ENCODE data around the gene PIMREG. TPM values are rescaled to one million over a fixed set of nuclear protein-coding genes. Genes with fewer than 3 reads are reported as not detected.

The PIMREG gene
- total RNA-seq, 2 experiments from 2014 or later = 3.7 to 4.6 TPM

DNA sequence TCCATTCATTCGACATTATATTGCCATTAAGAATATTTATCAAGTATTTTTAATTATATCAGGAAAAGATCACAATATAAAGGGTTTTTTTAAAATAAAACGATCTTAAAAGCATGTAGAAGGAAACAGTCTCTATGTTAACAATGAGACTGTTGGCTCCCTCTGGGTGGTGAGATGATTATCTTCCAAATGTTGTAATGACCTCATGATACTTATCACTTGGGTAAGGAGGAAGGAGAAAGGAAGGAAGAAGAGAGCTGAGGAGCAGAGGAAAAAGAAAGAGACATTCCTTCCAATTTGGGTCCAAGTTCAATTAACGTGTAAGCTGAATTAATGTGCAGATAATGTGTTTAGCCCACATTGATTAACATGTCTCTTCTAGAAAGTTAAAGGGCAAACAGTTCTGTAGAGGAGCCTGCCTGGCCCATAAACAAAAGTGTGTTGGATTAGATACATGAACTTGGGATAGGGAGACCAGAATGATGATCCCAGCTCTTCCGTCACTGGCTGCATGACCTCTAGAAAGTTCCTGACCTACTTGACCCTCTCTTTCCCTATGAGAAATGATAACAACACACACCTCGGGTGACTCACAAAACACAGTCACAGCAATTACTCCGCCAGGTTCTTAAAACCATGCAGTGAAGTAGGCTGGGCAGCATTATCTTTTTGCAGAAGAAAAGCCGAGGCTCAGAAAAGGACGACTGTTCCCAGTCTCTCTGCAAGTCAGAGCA is 32.0 kb downstream of the PIMREG start:
- intact Hi-C loops (cut with micrococcal nuclease) = loop anchor here (10.0 kb wide), 1 partner anchor 169 kb away; the partner anchor contains the start of genes KIAA0753 and TXNDC17
- Mint-ChIP-seq H3K27me3 (no peaks in the 10 kb centered on the region), H3K4me1 (ENCODE audit: low read depth) (no peaks in the 10 kb centered on the region), H3K36me3 (ENCODE audit: low read depth) (no peaks in the 10 kb centered on the region), H3K27ac (no peak overlapping the region), H3K4me3 (no peak overlapping the region), H3K9me3 (no peaks in the 10 kb centered on the region)
- TF ChIP-seq, protein P1, sequence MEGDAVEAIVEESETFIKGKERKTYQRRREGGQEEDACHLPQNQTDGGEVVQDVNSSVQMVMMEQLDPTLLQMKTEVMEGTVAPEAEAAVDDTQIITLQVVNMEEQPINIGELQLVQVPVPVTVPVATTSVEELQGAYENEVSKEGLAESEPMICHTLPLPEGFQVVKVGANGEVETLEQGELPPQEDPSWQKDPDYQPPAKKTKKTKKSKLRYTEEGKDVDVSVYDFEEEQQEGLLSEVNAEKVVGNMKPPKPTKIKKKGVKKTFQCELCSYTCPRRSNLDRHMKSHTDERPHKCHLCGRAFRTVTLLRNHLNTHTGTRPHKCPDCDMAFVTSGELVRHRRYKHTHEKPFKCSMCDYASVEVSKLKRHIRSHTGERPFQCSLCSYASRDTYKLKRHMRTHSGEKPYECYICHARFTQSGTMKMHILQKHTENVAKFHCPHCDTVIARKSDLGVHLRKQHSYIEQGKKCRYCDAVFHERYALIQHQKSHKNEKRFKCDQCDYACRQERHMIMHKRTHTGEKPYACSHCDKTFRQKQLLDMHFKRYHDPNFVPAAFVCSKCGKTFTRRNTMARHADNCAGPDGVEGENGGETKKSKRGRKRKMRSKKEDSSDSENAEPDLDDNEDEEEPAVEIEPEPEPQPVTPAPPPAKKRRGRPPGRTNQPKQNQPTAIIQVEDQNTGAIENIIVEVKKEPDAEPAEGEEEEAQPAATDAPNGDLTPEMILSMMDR (IDR thresholded peaks at IDR 0.05) = no peak
- CTCF ChIA-PET = interaction anchor here (1.4 kb wide), 1 partner anchor 40 kb away, joined by 4 read pairs; no protein-coding TSS in a partner anchor
- POLR2A ChIA-PET = no interaction called here
- no peak for ATAC-seq
- no peak for DNase-seq

DNA sequence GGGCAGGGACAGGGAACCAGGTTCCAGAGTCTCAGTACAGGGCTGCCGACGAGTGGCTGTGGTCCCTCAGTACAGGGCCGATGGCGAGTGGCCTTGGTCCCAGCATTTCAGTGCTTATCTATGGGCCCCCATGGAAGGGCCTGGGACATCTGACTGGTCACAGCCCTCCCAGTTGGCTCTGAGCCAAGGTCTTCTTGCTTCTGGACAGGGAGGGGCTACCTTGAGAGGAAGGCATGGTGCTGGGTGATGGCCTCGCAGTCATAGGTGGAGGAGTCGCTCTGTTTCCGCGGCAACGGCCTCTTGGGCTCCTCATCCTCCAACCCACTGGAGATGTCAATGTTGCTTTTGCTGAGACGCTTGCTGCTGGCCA is 32.5 kb downstream of the PIMREG start:
- H3K9me3 Mint-ChIP-seq = no peaks in the 10 kb centered on the region
- DNase-seq (no peak), ATAC-seq (no peak)
- ChIA-PET POLR2A (no interaction called here), CTCF (no interaction called here)
- H3K4me1 Mint-ChIP-seq (ENCODE audit: low read depth) = no peaks in the 10 kb centered on the region
- H3K27ac Mint-ChIP-seq = no peak overlapping the region
- H3K4me3 Mint-ChIP-seq = no peak overlapping the region
- no peaks in the 10 kb centered on the region for H3K36me3 Mint-ChIP-seq (ENCODE audit: low read depth)
- TF ChIP-seq, protein P1 (IDR thresholded peaks at IDR 0.05) = no peak
- intact Hi-C loops (cut with micrococcal nuclease) = loop anchor here (10.0 kb wide), 1 partner anchor 168 kb away; the partner anchor contains the start of genes KIAA0753 and TXNDC17
- H3K27me3 Mint-ChIP-seq = no peaks in the 10 kb centered on the region

DNA sequence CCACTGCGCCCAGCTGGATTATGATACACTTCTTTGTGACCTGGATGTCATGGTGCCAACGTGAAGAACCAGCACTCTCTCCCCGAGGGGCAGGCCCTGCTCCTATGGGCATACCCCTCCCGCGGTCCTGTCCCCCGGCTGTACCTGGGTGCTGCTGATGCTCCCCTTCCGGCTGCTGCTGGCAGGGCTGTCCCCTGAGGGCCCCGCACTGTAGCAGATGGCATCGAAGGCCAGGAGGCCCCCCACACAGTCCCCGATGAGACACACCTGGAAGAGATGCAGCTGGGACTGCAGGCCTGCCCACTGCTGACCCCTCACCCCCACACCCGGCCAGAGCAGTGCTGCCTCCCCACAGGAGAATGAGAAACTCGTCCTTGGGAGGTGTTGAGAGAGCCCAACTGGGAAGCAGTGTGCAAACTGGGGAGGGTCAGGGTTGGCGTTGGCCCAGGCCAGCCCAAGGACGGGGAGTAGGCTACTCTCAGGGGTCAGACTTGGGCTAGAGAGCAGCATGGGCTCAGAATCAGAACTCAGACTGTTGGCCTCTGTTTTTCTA is 33.7 kb downstream of the PIMREG start:
- DNase-seq (no peak), ATAC-seq (no peak)
- H3K27me3 Mint-ChIP-seq = peaks cover 2% of the 10 kb centered on the region
- H3K9me3 Mint-ChIP-seq = no peaks in the 10 kb centered on the region
- no peak overlapping the region for H3K4me3 Mint-ChIP-seq
- ChIA-PET CTCF (no interaction called here), POLR2A (no interaction called here)
- no peaks in the 10 kb centered on the region for H3K36me3 Mint-ChIP-seq (ENCODE audit: low read depth)
- no peaks in the 10 kb centered on the region for H3K4me1 Mint-ChIP-seq (ENCODE audit: low read depth)
- no peak overlapping the region for H3K27ac Mint-ChIP-seq
- intact Hi-C loops (cut with micrococcal nuclease) = loop anchor here (10.0 kb wide), 1 partner anchor 167 kb away; the partner anchor contains the start of genes KIAA0753 and TXNDC17
- TF ChIP-seq, protein P1 (IDR thresholded peaks at IDR 0.05) = no peak

DNA sequence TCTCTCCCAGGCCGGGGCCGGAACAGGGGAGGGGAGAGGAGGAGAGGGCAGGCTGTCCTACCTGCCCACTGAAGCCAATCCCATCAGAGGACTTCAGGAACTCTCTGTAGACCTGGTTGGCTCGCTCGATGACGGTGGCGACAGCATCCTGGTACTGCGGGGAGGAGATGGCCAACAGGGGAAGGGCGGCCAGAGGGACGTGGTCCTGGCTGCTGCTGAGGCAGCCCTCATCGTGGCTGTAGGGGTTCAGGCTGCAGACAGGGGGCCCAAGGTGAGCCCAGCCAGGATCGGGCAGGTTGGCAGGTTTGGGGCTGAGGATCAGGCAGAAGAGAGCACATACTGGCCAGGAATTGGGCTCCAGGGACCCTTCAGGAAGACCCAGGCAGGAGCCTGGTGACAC is 34.2 kb downstream of the PIMREG start:
- intact Hi-C loops (cut with micrococcal nuclease) = loop anchor here (10.0 kb wide), 1 partner anchor 166 kb away; the partner anchor contains the start of genes KIAA0753 and TXNDC17
- CTCF ChIA-PET = no interaction called here

More for the DNA sequence above, 34.2 kb downstream of the PIMREG start:
- Mint-ChIP-seq H3K4me3 (no peak overlapping the region), H3K4me1 (ENCODE audit: low read depth) (no peaks in the 10 kb centered on the region), H3K27me3 (peaks cover 2% of the 10 kb centered on the region), H3K9me3 (no peaks in the 10 kb centered on the region), H3K36me3 (ENCODE audit: low read depth) (no peaks in the 10 kb centered on the region), H3K27ac (no peak overlapping the region)
- DNase-seq (no peak), ATAC-seq (no peak)
- POLR2A ChIA-PET = no interaction called here
- TF ChIP-seq, protein P1 (IDR thresholded peaks at IDR 0.05) = no peak
